B cell (primary cell): ENCODE results near the gene CEMIP. TPM values are rescaled to one million over a fixed set of nuclear protein-coding genes. Genes with fewer than 3 reads are reported as not detected.

Source experiments
- ATAC-seq: fragments of 200-7000 bp; cut with Tn5 transposase; one replicate; pipeline ENCODE4 v1.10.0; 2021; ENCODE audit warnings: low read depth, mild to moderate bottlenecking, moderate number of reproducible peaks, moderate library complexity
- CTCF ChIA-PET: fragments of 350-600 bp; sonication (Branson Sonifier 250); formaldehyde crosslinking; loops from one replicate; lab custom pipeline; 2021; ENCODE audit warnings: antibody characterized with exemption, inconsistent platforms; lab: Charles Lee
- POLR2A ChIA-PET: fragments of 350-600 bp; sonication (Branson Sonifier 250); formaldehyde crosslinking; loops from one replicate; lab custom pipeline; 2021; ENCODE audit warnings: antibody characterized with exemption; lab: Charles Lee
- DNase-seq: peaks from one replicate; pipeline ENCODE4 v3.0.0; 2013
- H2AFZ ChIP-seq: 2 replicates; pipeline ENCODE4 v1.6.1; 2012; ENCODE audit warnings: mild to moderate bottlenecking, low read depth, low read length; ENCODE audit not compliant: insufficient read depth, poor library complexity, severe bottlenecking
- H3K27ac ChIP-seq, 2 donors: 1 replicate in 1 of 2; 2 replicates in 1 of 2; pipeline ENCODE4 v1.5.1; 2012 to 2013; ENCODE audit warnings: low read length in 2 of 2, mild to moderate bottlenecking in 2 of 2, moderate library complexity in 1 of 2
- H3K27me3 ChIP-seq, 4 experiments: fragments of 200-600 bp in 1 of 4; sonication (generic) in 1 of 4; replicated peaks in 1 of 4; 1 replicate in 2 of 4; 2 replicates in 2 of 4; pipeline versions ENCODE4 v1.6.1 to v1.7.0; 2013 to 2016; ENCODE audit warnings: low read length in 3 of 4, mild to moderate bottlenecking in 2 of 4, mixed read lengths in 1 of 4, moderate library complexity in 1 of 4; ENCODE audit not compliant: insufficient read depth in 4 of 4, control insufficient read depth in 3 of 4; ENCODE audit errors: control extremely low read depth in 1 of 4
- H3K36me3 ChIP-seq, 2 experiments: replicated peaks in 1 of 2; 1 replicate in 1 of 2; 2 replicates in 1 of 2; pipeline versions ENCODE4 v1.6.1 to v1.7.1; 2013; ENCODE audit warnings: low read length in 1 of 2; ENCODE audit not compliant: insufficient read depth in 2 of 2, control insufficient read depth in 1 of 2; ENCODE audit errors: control extremely low read depth in 1 of 2, extremely low read depth in 1 of 2
- H3K4me1 ChIP-seq, 2 donors: fragments of 200-600 bp in 1 of 2; sonication (generic) in 1 of 2; 1 replicate in 1 of 2; 2 replicates in 1 of 2; pipeline versions ENCODE4 v1.5.1 to v1.6.1; 2013 to 2017; ENCODE audit warnings: low read length in 2 of 2; ENCODE audit not compliant: control insufficient read depth in 2 of 2, insufficient read depth in 2 of 2
- H3K4me2 ChIP-seq: replicated peaks from 2 replicates; pipeline ENCODE3; 2012; ENCODE audit warnings: mild to moderate bottlenecking, low read depth, low read length; ENCODE audit not compliant: poor library complexity, severe bottlenecking
- H3K4me3 ChIP-seq, 5 experiments: fragments of 200-600 bp in 1 of 5; sonication (generic) in 1 of 5; 1 replicate in 3 of 5; 2 replicates in 2 of 5; pipeline versions ENCODE4 v1.5.1 to v1.7.0; 2011 to 2016; ENCODE audit warnings: low read length in 4 of 5, mild to moderate bottlenecking in 4 of 5, low read depth in 2 of 5, control low read depth in 1 of 5, moderate library complexity in 1 of 5; ENCODE audit not compliant: insufficient read depth in 1 of 5; ENCODE audit errors: control extremely low read depth in 1 of 5, extremely low read depth in 1 of 5
- H3K79me2 ChIP-seq: fragments of 200-600 bp; sonication (generic); one replicate; pipeline ENCODE4 v1.6.0; 2016; ENCODE audit warnings: low read length; ENCODE audit not compliant: control insufficient read depth, insufficient read depth
- H3K9ac ChIP-seq: fragments of 200-600 bp; sonication (generic); 2 replicates; pipeline ENCODE4 v1.6.1; 2017; ENCODE audit warnings: mild to moderate bottlenecking, low read length, moderate library complexity
- H3K9me3 ChIP-seq, 3 donors: one replicate each; pipeline versions ENCODE4 v1.6.1 to v1.7.1; 2013; ENCODE audit warnings: low read length in 2 of 3; ENCODE audit not compliant: control insufficient read depth in 2 of 3, insufficient read depth in 1 of 3; ENCODE audit errors: control extremely low read depth in 1 of 3
- H4K20me1 ChIP-seq: 2 replicates; pipeline ENCODE4 v1.6.0; 2012; ENCODE audit warnings: mild to moderate bottlenecking, low read length; ENCODE audit not compliant: insufficient read depth, control insufficient read depth, poor library complexity, severe bottlenecking
- H3K27ac Mint-ChIP-seq: one replicate; pipeline ENCODE4 v1.8.0; 2021; ENCODE audit warnings: mixed read lengths
- H3K27me3 Mint-ChIP-seq: one replicate; pipeline ENCODE4 v1.8.0; 2021; ENCODE audit warnings: mixed read lengths
- H3K4me1 Mint-ChIP-seq: one replicate; pipeline ENCODE4 v1.8.0; 2021; ENCODE audit warnings: mixed read lengths
- H3K4me3 Mint-ChIP-seq: one replicate; pipeline ENCODE4 v1.8.0; 2021; ENCODE audit warnings: mixed read lengths
- H3K9me3 Mint-ChIP-seq: one replicate; pipeline ENCODE4 v1.8.0; 2022; ENCODE audit warnings: mixed read lengths; ENCODE audit not compliant: insufficient read depth
- CTCF ChIP-seq: fragments of 200-600 bp; IDR thresholded peaks from one replicate; pipeline ENCODE4 v1.8.0; 2022; ENCODE audit warnings: antibody characterized with exemption, mild to moderate bottlenecking
- EZH2 ChIP-seq: IDR thresholded peaks from 2 replicates; pipeline ENCODE4 v1.6.1; 2012; ENCODE audit warnings: borderline replicate concordance, low read depth, mild to moderate bottlenecking, moderate library complexity, low read length; ENCODE audit not compliant: insufficient read depth, poor library complexity, severe bottlenecking
- WGBS: methylation state at CpG from one replicate; pipeline ENCODE4 v1.1.5; 2013; ENCODE audit warnings: missing lambda C conversion rate; ENCODE audit not compliant: insufficient coverage; 5-methylcytosine and 5-hydroxymethylcytosine counted together
- intact Hi-C: fragments of 100-400 bp; cut with micrococcal nuclease; formaldehyde crosslinking; loops from one replicate; pipeline ENCODE4 v1.10.0; 2022
- polyA plus RNA-seq: library from polyadenylated mRNA; depleted of rRNA; stranded (reverse); fragments of >200 nt; gene quantifications from 2 replicates; pipeline ENCODE4 v1.2.3, GENCODE V29; 2012
- total RNA-seq, 2 donors: library from RNA; stranded (reverse); fragments of 120-200 nt in 1 of 2; gene quantifications; 1 replicate in 1 of 2; 2 replicates in 1 of 2; pipeline versions ENCODE4 v1.2.3 to v1.2.4, GENCODE V29; 2013 to 2022

Gene CEMIP
- total and polyA plus RNA-seq, 2 donors (not counting 1 experiment from before 2014, with no cell fraction given): 0.32 TPM; not detected in 1

GRCh38 chr15:80841541-80841940 is 62.4 kb downstream of the CEMIP start:
- Histone ChIP-seq H3K4me2 (no peak overlapping the region), H3K9ac (no peak overlapping the region), H3K4me1 (no peaks in the 10 kb centered on the region), H3K9me3 (peaks cover 0 to 3% (median 0%) of the 10 kb centered on the region in 3 donors), H2AFZ (no peak overlapping the region), H3K27me3 (no peaks in the 10 kb centered on the region), H3K36me3 (no peaks in the 10 kb centered on the region), H3K27ac (no peak overlapping the region), H4K20me1 (no peaks in the 10 kb centered on the region), H3K4me3 (no peak overlapping the region), H3K79me2 (no peaks in the 10 kb centered on the region)
- TF ChIP-seq CTCF (no peak), EZH2 (no peak)
- CTCF ChIA-PET: no interaction called here
- Mint-ChIP-seq H3K9me3 (no peaks in the 10 kb centered on the region), H3K4me3 (no peak overlapping the region), H3K27me3 (peaks cover 16% of the 10 kb centered on the region), H3K4me1 (no peaks in the 10 kb centered on the region), H3K27ac (no peak overlapping the region)
- ATAC-seq (no peak), DNase-seq (no peak)
- POLR2A ChIA-PET: no interaction called here
- 89% methylated on average over 3 of the region's 5 CpGs for WGBS
- intact Hi-C loops: no loop called here

GRCh38 chr15:80844011-80844732 is 65.0 kb downstream of the CEMIP start:
- CTCF ChIA-PET: interaction anchor here (0.8 kb wide), 1 partner anchor 68 kb away, joined by 3 read pairs; no protein-coding TSS in a partner anchor
- POLR2A ChIA-PET: no interaction called here
- Histone ChIP-seq H3K4me3 (no peak overlapping the region), H2AFZ (no peak overlapping the region), H3K27me3 (no peaks in the 10 kb centered on the region), H3K9ac (no peak overlapping the region), H3K4me1 (no peaks in the 10 kb centered on the region), H3K4me2 (no peak overlapping the region), H3K27ac (no peak overlapping the region), H3K9me3 (peaks cover 0 to 4% (median 0%) of the 10 kb centered on the region in 3 donors), H3K36me3 (no peaks in the 10 kb centered on the region), H3K79me2 (no peaks in the 10 kb centered on the region), H4K20me1 (no peaks in the 10 kb centered on the region)
- Mint-ChIP-seq H3K27me3 (peaks cover 11% of the 10 kb centered on the region), H3K4me1 (no peaks in the 10 kb centered on the region), H3K9me3 (no peaks in the 10 kb centered on the region), H3K27ac (no peak overlapping the region), H3K4me3 (no peak overlapping the region)
- intact Hi-C loops: no loop called here
- ATAC-seq: no peak
- DNase-seq: no peak
- no peak for TF ChIP-seq EZH2
- no peak for TF ChIP-seq CTCF
- 83% methylated on average over 11 of the region's 11 CpGs for WGBS
